Mesenchymal stem cell (in vitro differentiated cells and primary cell): ENCODE results near the gene PPP2R5E.

ENCODE experiments used
- DNase-seq: peaks from one replicate; pipeline ENCODE4 v3.0.0-alpha.2; 2013
- H2AFZ ChIP-seq: one replicate; pipeline ENCODE4 v1.6.1; 2013; ENCODE audit warnings: low read depth, mild to moderate bottlenecking, control low read depth, inconsistent platforms, low read length, moderate library complexity
- H2AK5ac ChIP-seq: 2 replicates; pipeline ENCODE4 v1.6.1; 2013; ENCODE audit warnings: low read length, moderate library complexity, mild to moderate bottlenecking, inconsistent platforms; ENCODE audit not compliant: severe bottlenecking
- H2BK120ac ChIP-seq: one replicate; pipeline ENCODE4 v1.6.1; 2013; ENCODE audit warnings: low read depth, mild to moderate bottlenecking, inconsistent platforms, low read length, moderate library complexity
- H2BK12ac ChIP-seq, 2 experiments: one replicate each; pipeline ENCODE4 v1.6.1; 2013; ENCODE audit warnings: inconsistent platforms in 2 of 2, low read length in 2 of 2, mild to moderate bottlenecking in 2 of 2, moderate library complexity in 2 of 2, control low read depth in 1 of 2
- H2BK15ac ChIP-seq: one replicate; pipeline ENCODE4 v1.6.1; 2013; ENCODE audit warnings: mild to moderate bottlenecking, low read depth, inconsistent platforms; ENCODE audit not compliant: poor library complexity, severe bottlenecking
- H2BK5ac ChIP-seq: 2 replicates; pipeline ENCODE4 v1.6.1; 2013; ENCODE audit warnings: low read depth, mild to moderate bottlenecking, low read length, control low read depth, inconsistent platforms; ENCODE audit not compliant: poor library complexity, severe bottlenecking
- H3K14ac ChIP-seq, 2 experiments: one replicate each; pipeline ENCODE4 v1.6.1; 2013; ENCODE audit warnings: inconsistent platforms in 2 of 2, low read length in 2 of 2, control low read depth in 1 of 2, mild to moderate bottlenecking in 1 of 2, moderate library complexity in 1 of 2
- H3K18ac ChIP-seq, 2 experiments: one replicate each; pipeline ENCODE4 v1.6.1; 2013; ENCODE audit warnings: inconsistent platforms in 2 of 2, low read length in 2 of 2, control low read depth in 1 of 2, low read depth in 1 of 2, mild to moderate bottlenecking in 1 of 2
- H3K23ac ChIP-seq, 2 experiments: one replicate each; pipeline ENCODE4 v1.6.1; 2013; ENCODE audit warnings: inconsistent platforms in 2 of 2, low read length in 2 of 2, mild to moderate bottlenecking in 2 of 2, moderate library complexity in 2 of 2, control low read depth in 1 of 2
- H3K27ac ChIP-seq: 2 replicates; pipeline ENCODE4 v1.5.1; 2013; ENCODE audit warnings: mild to moderate bottlenecking, moderate library complexity, low read length, control low read depth, inconsistent platforms; ENCODE audit not compliant: poor library complexity, severe bottlenecking
- H3K27me3 ChIP-seq, 2 experiments: 2 replicates each; pipeline versions ENCODE4 v1.6.1 to v1.7.0; 2013; ENCODE audit warnings: low read length in 2 of 2, mild to moderate bottlenecking in 2 of 2, moderate library complexity in 2 of 2, control low read depth in 1 of 2, inconsistent platforms in 1 of 2; ENCODE audit not compliant: control insufficient read depth in 1 of 2, insufficient read depth in 1 of 2
- H3K36me3 ChIP-seq, 2 experiments: 2 replicates each; pipeline versions ENCODE4 v1.6.1 to v1.7.0; 2013; ENCODE audit warnings: low read length in 2 of 2, control low read depth in 1 of 2, inconsistent platforms in 1 of 2, low read depth in 1 of 2, mild to moderate bottlenecking in 1 of 2; ENCODE audit not compliant: insufficient read depth in 2 of 2, control insufficient read depth in 1 of 2
- H3K4ac ChIP-seq, 2 experiments: one replicate each; pipeline ENCODE4 v1.6.1; 2013; ENCODE audit warnings: inconsistent platforms in 2 of 2, low read length in 2 of 2, mild to moderate bottlenecking in 2 of 2, moderate library complexity in 2 of 2, control low read depth in 1 of 2, low read depth in 1 of 2
- H3K4me1 ChIP-seq: 2 replicates; pipeline ENCODE4 v1.6.1; 2013; ENCODE audit warnings: low read depth, low read length, control low read depth; ENCODE audit not compliant: control insufficient read depth, insufficient read depth
- H3K4me2 ChIP-seq: 2 replicates; pipeline ENCODE4 v1.6.1; 2013; ENCODE audit warnings: low read length, mild to moderate bottlenecking, inconsistent platforms; ENCODE audit not compliant: poor library complexity, severe bottlenecking
- H3K4me3 ChIP-seq, 2 experiments: 2 replicates each; pipeline versions ENCODE4 v1.5.1 to v1.7.0; 2013; ENCODE audit warnings: low read length in 2 of 2, mild to moderate bottlenecking in 2 of 2, control low read depth in 1 of 2, low read depth in 1 of 2; ENCODE audit not compliant: insufficient read depth in 1 of 2
- H3K79me1 ChIP-seq: replicated peaks from 2 replicates; pipeline ENCODE4 v1.6.1; 2013; ENCODE audit warnings: mild to moderate bottlenecking, control low read depth, low read length, inconsistent platforms; ENCODE audit not compliant: poor library complexity, severe bottlenecking
- H3K9ac ChIP-seq: 2 replicates; pipeline ENCODE4 v1.7.0; 2013; ENCODE audit warnings: mild to moderate bottlenecking, low read length, moderate library complexity
- H3K9me3 ChIP-seq: 2 replicates; pipeline ENCODE4 v1.7.0; 2013; ENCODE audit warnings: mild to moderate bottlenecking, low read length; ENCODE audit not compliant: control insufficient read depth
- H4K8ac ChIP-seq: one replicate; pipeline ENCODE4 v1.6.1; 2013; ENCODE audit warnings: inconsistent platforms, mild to moderate bottlenecking, low read length, moderate library complexity
- H4K91ac ChIP-seq: one replicate; pipeline ENCODE4 v1.6.1; 2013; ENCODE audit warnings: mild to moderate bottlenecking, low read length, inconsistent platforms
- WGBS: methylation state at CpG from one replicate; pipeline ENCODE4 v1.1.7; 2013; ENCODE audit warnings: mixed read lengths; 5-methylcytosine and 5-hydroxymethylcytosine counted together

The PPP2R5E gene

GRCh38 chr14:63436286-63437098 lies 106.7 kb downstream of the PPP2R5E start:
- Histone ChIP-seq H3K9me3 (no peaks in the 10 kb centered on the region), H2BK5ac (no peak overlapping the region), H2AFZ (no peak overlapping the region), H3K27me3 (no peaks in the 10 kb centered on the region), H3K79me1 (peaks cover 28% of the 10 kb centered on the region), H3K23ac (no peak overlapping the region), H3K4ac (no peak overlapping the region), H3K27ac (no peak overlapping the region), H4K8ac (no peak overlapping the region), H2BK12ac (peak overlapping the region in 1 of 2 experiments; percentile 79), H2BK15ac (no peak overlapping the region), H2BK120ac (no peak overlapping the region), H3K14ac (peak overlapping the region in 1 of 2 experiments; percentile 85), H3K36me3 (peaks cover 4% of the 10 kb centered on the region in 2 experiments), H4K91ac (no peak overlapping the region), H3K4me3 (no peak overlapping the region), H3K4me2 (no peak overlapping the region), H3K9ac (peak overlapping the region; percentile 78), H2AK5ac (no peak overlapping the region), H3K18ac (peak overlapping the region in 1 of 2 experiments; percentile 82), H3K4me1 (peaks cover 6% of the 10 kb centered on the region)
- WGBS, result 87% methylated on average over 4 of the region's 5 CpGs
- peak; percentile 13 for DNase-seq

- WGBS, result 57% methylated on average over 4 of the region's 5 CpGs
- H3K4me2 ChIP-seq, result no peak overlapping the region
Measured at GRCh38 chr14:63435838-63436237, 107.3 kb downstream of the PPP2R5E start.

GRCh38 chr14:63435204-63435603 lies 108.0 kb downstream of the PPP2R5E start:
- H2BK5ac ChIP-seq, result no peak overlapping the region
- H3K79me1 ChIP-seq, result peaks cover 24% of the 10 kb centered on the region
- H3K14ac ChIP-seq, result no peak overlapping the region
- H3K27me3 ChIP-seq, result no peaks in the 10 kb centered on the region
- DNase-seq, result peak; percentile 6
- H4K8ac ChIP-seq, result no peak overlapping the region
- no peak overlapping the region for H3K23ac ChIP-seq
- H3K4me3 ChIP-seq, result no peak overlapping the region
- peak overlapping the region; percentile 6 for H2BK120ac ChIP-seq
- peak overlapping the region in 1 of 2 experiments; percentile 82 for H3K18ac ChIP-seq
- no peak overlapping the region for H2AFZ ChIP-seq
- peaks cover 0 to 4% of the 10 kb centered on the region in 2 experiments for H3K36me3 ChIP-seq
- H3K9me3 ChIP-seq, result no peaks in the 10 kb centered on the region
- H3K9ac ChIP-seq, result peak overlapping the region; percentile 59
- H4K91ac ChIP-seq, result no peak overlapping the region
- no peak overlapping the region for H2AK5ac ChIP-seq
- no peak overlapping the region for H3K4me2 ChIP-seq
- peaks cover 6% of the 10 kb centered on the region for H3K4me1 ChIP-seq
- H3K27ac ChIP-seq, result no peak overlapping the region
- WGBS, result no CpG with 5 or more reads among the region's 2 CpGs
- no peak overlapping the region for H2BK12ac ChIP-seq
- no peak overlapping the region for H2BK15ac ChIP-seq
- H3K4ac ChIP-seq, result no peak overlapping the region

More at GRCh38 chr14:63435838-63436237, 107.3 kb downstream of the PPP2R5E start:
- Histone ChIP-seq H3K14ac (no peak overlapping the region), H3K18ac (no peak overlapping the region), H3K9ac (peak overlapping the region; percentile 78), H2BK5ac (no peak overlapping the region), H3K9me3 (no peaks in the 10 kb centered on the region), H2BK120ac (no peak overlapping the region), H3K27me3 (no peaks in the 10 kb centered on the region), H3K79me1 (peaks cover 27% of the 10 kb centered on the region), H2AFZ (no peak overlapping the region), H3K4ac (no peak overlapping the region), H3K27ac (no peak overlapping the region), H3K4me3 (no peak overlapping the region), H4K8ac (no peak overlapping the region), H2BK15ac (no peak overlapping the region), H3K36me3 (peaks cover 0 to 4% of the 10 kb centered on the region in 2 experiments), H3K23ac (no peak overlapping the region), H2BK12ac (no peak overlapping the region), H3K4me1 (peaks cover 6% of the 10 kb centered on the region), H4K91ac (no peak overlapping the region), H2AK5ac (no peak overlapping the region)
- DNase-seq, result peak; percentile 85

- H3K4ac ChIP-seq, result no peak overlapping the region
- H4K8ac ChIP-seq, result no peak overlapping the region
- H2BK15ac ChIP-seq, result no peak overlapping the region
- no peak overlapping the region for H3K4me3 ChIP-seq
- DNase-seq, result no peak
- H3K27ac ChIP-seq, result no peak overlapping the region
- no peaks in the 10 kb centered on the region for H3K36me3 ChIP-seq
- H4K91ac ChIP-seq, result no peak overlapping the region
- no peak overlapping the region for H2BK12ac ChIP-seq
- H2AK5ac ChIP-seq, result no peak overlapping the region
- H3K27me3 ChIP-seq, result no peaks in the 10 kb centered on the region
- H2AFZ ChIP-seq, result no peak overlapping the region
- H3K18ac ChIP-seq, result no peak overlapping the region
- H2BK120ac ChIP-seq, result no peak overlapping the region
- H3K4me2 ChIP-seq, result no peak overlapping the region
- H3K9ac ChIP-seq, result no peak overlapping the region
- no peak overlapping the region for H2BK5ac ChIP-seq
- no peak overlapping the region for H3K14ac ChIP-seq
- H3K79me1 ChIP-seq, result peaks cover 18% of the 10 kb centered on the region
- WGBS, result 80% methylated on average over 1 of the region's 4 CpGs
- no peaks in the 10 kb centered on the region for H3K9me3 ChIP-seq
- H3K23ac ChIP-seq, result no peak overlapping the region
- peaks cover 5% of the 10 kb centered on the region for H3K4me1 ChIP-seq
Measured at GRCh38 chr14:63432888-63433552, 110.2 kb downstream of the PPP2R5E start.
